Measurements from ENCODE around the gene GPC5.

The GPC5 gene

GRCh38 chr13:91946498-91947070 is 548.2 kb downstream of the GPC5 start:
- DNase-seq (ENCODE audit: extremely low read depth in 1 of 2, low read depth in 1 of 2) = no peak

GRCh38 chr13:91948736-91949135 is 550.3 kb downstream of the GPC5 start:
- DNase-seq (ENCODE audit: extremely low read depth in 1 of 2, low read depth in 1 of 2) = no peak

DNA sequence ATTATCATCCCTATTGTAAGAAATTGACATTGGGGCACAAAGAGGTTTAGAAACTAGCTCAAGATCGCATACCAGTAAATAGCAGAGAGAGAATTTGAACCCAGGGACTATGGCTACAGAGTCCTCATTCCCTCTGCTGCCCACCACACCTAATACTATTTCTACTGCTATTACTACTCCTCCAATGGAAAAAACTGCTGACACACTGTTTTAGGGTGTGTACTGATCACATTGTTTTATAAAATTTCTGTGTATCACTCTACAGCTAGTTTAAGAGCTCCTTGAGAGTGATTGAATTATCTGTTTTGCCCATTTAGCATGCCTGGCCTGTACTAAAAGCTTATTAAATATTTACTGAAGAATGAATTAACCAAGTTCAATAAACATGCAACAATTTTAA is 552.4 kb downstream of the GPC5 start:
- DNase-seq (ENCODE audit: extremely low read depth in 1 of 2, low read depth in 1 of 2) = no peak

DNA sequence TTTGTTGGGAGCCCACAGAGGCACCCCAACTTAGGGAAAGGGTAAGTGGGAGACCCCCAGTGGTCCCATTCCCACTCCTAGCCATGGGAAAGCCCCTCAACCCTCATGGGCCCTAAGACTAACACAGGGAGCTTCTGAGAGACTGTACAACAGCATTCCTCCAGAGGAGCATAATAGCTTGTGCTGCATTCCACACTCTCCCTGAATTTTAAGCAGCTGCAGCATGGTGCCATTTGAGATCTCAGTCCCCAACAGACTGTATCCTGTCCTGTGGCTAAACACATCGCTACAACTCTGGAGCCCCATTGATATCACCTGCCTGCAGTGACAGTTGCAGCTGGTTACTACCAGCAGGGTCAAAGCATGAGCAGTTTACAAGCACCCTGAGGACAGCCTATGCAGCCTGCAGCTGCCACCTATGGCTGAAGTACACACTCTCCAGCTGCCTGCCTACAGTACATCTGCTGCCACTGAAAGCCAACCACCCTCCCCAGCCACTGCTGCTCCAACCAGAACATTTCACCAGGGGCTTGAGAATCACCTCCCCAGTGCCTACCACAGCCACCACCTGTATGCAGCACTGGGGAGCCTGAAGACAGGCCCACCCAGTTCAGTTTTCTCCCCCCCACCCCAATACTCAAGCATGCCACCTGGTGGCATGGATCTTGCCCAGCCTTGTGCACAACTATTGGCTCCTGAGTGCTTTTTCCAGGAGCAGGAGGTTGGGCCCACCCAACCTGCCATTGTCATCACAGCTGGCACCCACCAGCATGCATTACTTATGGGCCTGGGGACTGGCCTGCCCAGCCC is 557.3 kb downstream of the GPC5 start:
- DNase-seq (ENCODE audit: extremely low read depth in 1 of 2, low read depth in 1 of 2) = no peak

- DNase-seq (ENCODE audit: extremely low read depth in 1 of 2, low read depth in 1 of 2) = no peak
Measured at GRCh38 chr13:91960947-91961346, 562.5 kb downstream of the GPC5 start.

DNA sequence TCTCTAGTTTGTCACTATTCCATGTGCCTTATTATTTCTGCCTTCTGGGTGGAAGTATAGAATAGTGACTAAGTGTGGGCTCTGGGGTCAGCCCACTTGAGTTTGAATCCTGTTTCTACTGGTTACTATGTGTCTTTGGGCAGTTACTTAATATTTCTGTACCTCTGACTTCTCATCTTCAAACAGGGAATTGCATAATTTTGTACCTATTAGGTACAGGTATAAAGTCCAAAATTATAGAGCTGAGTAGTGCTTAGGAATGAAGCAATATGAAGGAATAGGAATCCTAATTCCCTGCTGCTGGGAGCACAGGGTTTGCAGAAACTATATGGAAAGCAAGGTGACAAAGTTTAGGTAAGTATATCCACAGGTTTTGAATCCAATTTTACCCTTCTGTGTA is 564.5 kb downstream of the GPC5 start:
- DNase-seq (ENCODE audit: extremely low read depth in 1 of 2, low read depth in 1 of 2) = no peak

- no peak for DNase-seq (ENCODE audit: extremely low read depth in 1 of 2, low read depth in 1 of 2)
Measured at GRCh38 chr13:91965511-91965910, 567.1 kb downstream of the GPC5 start.

DNA sequence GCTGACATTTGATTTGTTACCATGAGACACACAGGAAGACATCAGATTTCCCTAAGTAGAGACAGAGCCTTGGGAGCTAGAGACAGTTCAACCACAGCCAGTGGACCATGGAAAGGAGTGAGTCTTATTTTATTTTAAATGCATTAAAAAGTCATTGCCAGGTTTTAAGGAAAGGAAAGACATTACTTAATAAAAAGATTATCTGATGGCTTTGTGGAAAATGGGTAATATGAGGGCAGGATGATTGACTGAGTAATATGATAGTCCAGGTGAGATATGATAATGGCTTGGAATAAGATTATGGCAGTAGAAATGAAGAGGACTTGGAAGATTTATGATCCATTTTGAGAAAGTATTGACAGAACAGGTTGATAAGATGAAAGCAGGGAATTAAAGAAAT is 580.1 kb downstream of the GPC5 start:
- no peak for DNase-seq (ENCODE audit: extremely low read depth in 1 of 2, low read depth in 1 of 2)

- no peak for DNase-seq (ENCODE audit: extremely low read depth in 1 of 2, low read depth in 1 of 2)
Measured at GRCh38 chr13:91986761-91987483, 588.5 kb downstream of the GPC5 start.

- DNase-seq (ENCODE audit: extremely low read depth in 1 of 2, low read depth in 1 of 2) = no peak
Measured at GRCh38 chr13:91988331-91988730, 589.9 kb downstream of the GPC5 start.

GRCh38 chr13:92012787-92013186 is 614.4 kb downstream of the GPC5 start:
- DNase-seq (ENCODE audit: extremely low read depth in 1 of 2, low read depth in 1 of 2) = no peak

DNA sequence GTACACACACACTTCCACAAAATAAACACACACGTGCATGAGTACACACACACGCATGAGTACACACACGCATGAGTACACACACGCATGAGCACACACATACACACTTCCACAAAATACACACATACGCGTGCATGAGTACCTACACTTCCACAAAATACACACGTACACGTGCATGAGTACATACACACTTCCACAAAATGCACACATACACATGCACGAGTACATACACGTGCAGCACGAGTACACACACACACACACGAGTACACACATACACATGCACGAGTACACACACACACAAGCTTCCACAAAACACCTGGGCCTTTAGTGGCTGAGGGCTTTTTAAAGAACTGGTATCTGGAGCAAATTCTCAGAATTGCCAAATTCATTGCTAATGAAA is 619.3 kb downstream of the GPC5 start:
- DNase-seq (ENCODE audit: extremely low read depth in 1 of 2, low read depth in 1 of 2) = no peak

DNA sequence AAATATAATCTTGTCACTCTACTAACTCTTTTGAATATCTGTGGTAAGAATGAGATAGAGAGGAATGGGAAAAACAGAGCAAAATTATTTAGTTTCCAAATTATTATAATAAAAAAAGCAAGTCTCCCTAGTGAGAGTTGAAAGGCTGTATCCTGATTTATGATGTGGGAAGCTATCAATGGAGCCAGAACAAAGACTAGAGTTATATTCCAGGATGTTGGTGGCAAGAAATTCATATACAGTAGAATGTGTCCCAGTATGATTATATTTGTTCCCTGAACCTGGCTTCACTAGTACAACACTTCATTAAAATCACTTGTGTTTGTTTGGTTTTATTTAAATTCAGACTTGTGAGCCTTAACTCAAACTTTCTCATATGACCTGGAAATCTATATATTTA is 630.3 kb downstream of the GPC5 start:
- no peak for DNase-seq (ENCODE audit: extremely low read depth in 1 of 2, low read depth in 1 of 2)

DNA sequence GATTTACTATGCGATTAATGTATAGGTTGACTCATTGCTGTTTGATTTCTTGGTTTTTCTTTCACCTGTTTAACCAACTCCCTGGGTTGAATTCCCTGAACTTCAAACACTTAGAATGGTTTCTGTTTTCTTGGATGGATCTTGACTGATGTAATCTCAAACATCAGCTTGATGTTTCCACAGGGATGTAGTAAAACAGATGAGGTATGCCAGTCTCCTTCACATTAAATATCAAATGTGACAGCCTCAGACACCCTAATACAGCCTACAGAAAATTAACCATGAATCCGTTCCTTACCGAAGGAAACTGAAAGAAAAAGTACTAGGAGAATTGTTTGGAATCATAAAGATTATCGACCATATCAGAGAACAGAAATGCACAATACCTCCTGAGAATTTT is 631.2 kb downstream of the GPC5 start:
- DNase-seq (ENCODE audit: extremely low read depth in 1 of 2, low read depth in 1 of 2) = no peak

GRCh38 chr13:92038905-92039304 is 640.5 kb downstream of the GPC5 start:
- DNase-seq (ENCODE audit: extremely low read depth in 1 of 2, low read depth in 1 of 2) = no peak

DNA sequence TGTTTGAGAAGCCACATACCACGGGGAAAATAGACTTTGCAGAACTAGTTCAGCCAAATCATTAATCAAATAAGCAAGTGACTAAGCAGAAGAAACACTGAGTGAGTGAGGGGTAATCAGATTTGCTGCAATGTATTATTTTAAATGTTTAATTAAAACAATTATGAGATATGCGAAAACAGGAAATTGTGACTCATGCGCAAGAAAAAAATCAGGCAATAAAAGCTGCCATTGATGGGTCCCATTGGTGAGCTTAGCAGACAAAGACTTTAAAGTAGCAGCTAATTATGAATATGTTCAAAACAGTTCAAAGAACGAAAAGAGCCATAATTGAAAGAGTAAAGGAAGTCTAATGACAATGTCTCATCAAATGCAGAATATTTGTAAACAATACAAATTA is 644.1 kb downstream of the GPC5 start:
- DNase-seq (ENCODE audit: extremely low read depth in 1 of 2, low read depth in 1 of 2) = no peak

DNA sequence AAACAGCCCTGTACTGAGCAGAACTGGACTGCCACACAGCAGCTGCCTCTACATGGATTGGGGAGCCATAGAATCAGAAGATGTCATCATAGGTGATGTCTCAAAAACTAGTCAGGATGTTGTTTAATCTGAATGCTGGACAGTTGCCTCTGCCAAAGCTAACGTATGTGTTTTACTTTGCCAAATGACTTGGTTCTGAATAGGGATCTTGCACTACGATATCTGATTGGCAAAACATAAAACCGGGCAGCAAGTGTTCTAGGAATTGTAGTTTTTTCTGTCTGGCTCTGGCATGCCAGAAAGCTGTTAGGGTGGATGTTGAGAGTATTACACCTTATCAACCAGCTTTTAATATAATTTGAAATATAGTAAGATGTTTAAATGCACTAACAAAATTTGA is 645.9 kb downstream of the GPC5 start:
- no peak for DNase-seq (ENCODE audit: extremely low read depth in 1 of 2, low read depth in 1 of 2)

- no peak for DNase-seq (ENCODE audit: extremely low read depth in 1 of 2, low read depth in 1 of 2)
Measured at GRCh38 chr13:92054389-92054788, 656.0 kb downstream of the GPC5 start.

DNA sequence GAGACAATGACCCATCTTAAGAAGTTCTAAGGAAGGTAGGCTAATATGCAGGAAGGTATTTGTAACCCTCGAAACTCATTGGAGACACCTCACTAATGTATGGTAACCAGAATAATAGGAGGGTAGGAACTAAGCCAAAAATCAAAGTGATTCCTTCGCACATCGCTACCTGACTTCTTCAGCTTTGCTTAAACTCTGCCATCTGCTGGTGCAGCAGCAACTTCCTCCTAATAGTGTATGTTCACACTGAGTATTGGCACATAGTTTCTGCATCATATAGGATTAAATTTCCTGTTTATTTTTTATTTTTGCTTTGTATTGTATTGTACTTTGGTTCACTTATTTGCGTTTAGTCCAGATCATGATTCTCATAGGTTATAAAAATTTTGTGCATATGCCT is 676.2 kb downstream of the GPC5 start:
- DNase-seq (ENCODE audit: extremely low read depth in 1 of 2, low read depth in 1 of 2) = no peak

DNA sequence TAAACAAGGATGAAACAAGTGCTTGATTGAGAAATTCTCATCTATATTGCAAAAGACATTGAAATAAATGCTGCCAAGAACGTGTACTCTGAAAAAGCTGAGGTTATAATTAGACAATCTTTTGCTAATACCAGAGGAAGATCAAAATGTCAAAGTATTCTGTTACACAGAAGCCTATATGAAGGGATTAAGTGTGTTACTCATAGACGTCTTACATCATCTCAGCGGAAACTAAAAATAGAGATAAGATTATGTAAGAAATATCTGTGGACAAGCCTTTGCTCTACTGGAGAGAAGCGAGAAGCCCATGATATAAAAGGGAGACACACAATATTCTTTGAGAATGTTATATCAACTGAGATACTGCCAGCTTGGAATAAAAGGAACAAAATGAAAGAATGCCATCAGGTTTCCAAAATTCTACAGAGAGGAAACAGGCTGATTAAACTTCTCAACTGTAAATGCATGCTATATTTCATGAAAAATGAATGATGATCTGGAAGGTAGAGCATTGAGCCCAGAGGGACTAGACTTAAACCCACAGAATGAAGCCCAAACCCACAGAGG is 699.0 kb downstream of the GPC5 start:
- no peak for DNase-seq (ENCODE audit: extremely low read depth in 1 of 2, low read depth in 1 of 2)

GRCh38 chr13:92101801-92102200 is 703.4 kb downstream of the GPC5 start:
- no peak for DNase-seq (ENCODE audit: extremely low read depth in 1 of 2, low read depth in 1 of 2)

GRCh38 chr13:92103689-92104153 is 705.3 kb downstream of the GPC5 start:
- no peak for DNase-seq (ENCODE audit: extremely low read depth in 1 of 2, low read depth in 1 of 2)
